CD4-positive, alpha-beta T cell treated with Interferon gamma for 1 hour (primary cell): ENCODE measurements around the gene LAG3.
A peak's percentile ranks its signal among the peaks of the same experiment; 100 is the strongest.
"Not testable (repeated sequence)": the region's sequence is repeated elsewhere in the genome, so short reads cannot be mapped to it uniquely, and the experiment has no call there.

Experiments used
- DNase-seq: peaks from one replicate; pipeline ENCODE4 v3.0.0-alpha.2; 2020

The LAG3 gene

DNA sequence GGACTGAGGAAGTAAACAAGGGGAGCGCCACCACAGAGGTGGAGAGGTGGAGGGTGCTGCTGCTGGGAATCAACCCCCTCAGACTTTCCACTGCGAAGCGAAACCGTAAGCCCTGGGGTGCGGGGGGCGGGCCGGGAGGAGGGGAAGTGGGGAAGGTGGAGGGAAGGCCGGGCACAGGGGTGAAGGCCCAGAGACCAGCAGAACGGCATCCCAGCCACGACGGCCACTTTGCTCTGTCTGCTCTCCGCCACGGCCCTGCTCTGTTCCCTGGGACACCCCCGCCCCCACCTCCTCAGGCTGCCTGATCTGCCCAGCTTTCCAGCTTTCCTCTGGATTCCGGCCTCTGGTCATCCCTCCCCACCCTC, at the start of gene LAG3:
LAG3 (plus strand) TSS at position 190 of the 365 bp plus-strand sequence. CDS start 333 bp downstream, outside the sequence.
- no peak for DNase-seq

DNA sequence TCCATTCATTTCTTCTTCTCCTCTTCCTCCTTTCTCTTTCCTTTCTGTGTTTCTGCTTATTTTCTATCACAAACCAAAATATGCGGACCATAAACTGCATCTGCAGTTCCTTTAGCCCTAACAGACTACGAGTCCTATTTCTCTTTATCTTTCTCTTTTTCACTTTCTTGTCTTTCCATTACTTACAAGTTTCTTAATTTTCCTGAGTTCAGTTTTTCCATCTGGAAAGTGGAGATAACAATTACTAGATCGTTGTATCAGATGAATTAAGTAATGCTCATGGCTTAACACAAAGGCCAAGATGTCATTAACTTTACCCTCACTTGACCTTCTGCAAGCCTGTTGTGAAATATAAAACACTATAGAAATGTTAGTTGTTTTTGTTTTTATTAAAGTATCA, 49.5 kb upstream of the LAG3 start:
- no peak for DNase-seq

- DNase-seq: peak; percentile 99
These were observed 48.5 kb upstream of the LAG3 start, which contains the start of gene COPS7A for GRCh38 chr12:6723607-6724408. Gene COPS7A, plus strand, starts transcription at chr12:6724046. Its CDS starts 611 bp downstream, at chr12:6724657.

DNA sequence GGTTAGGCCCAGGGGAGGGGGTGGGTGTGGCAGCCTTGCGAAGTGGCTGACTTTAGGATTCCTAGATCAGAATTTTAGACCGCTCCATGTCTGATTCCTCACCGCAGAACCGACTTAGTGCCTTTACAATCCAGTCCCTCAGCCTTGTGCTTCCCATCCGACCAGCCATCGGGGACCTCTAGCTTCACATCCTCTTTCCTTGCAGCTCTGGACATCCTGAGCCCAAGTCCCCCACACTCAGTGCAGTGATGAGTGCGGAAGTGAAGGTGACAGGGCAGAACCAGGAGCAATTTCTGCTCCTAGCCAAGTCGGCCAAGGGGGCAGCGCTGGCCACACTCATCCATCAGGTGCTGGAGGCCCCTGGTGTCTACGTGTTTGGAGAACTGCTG, 47.9 kb upstream of the LAG3 start:
- DNase-seq: peak; percentile 13

GRCh38 chr12:6725350-6725749, 47.0 kb upstream of the LAG3 start:
- no peak for DNase-seq

- DNase-seq: no peak
These were observed 43.1 kb upstream of the LAG3 start for GRCh38 chr12:6729186-6729585.

DNA sequence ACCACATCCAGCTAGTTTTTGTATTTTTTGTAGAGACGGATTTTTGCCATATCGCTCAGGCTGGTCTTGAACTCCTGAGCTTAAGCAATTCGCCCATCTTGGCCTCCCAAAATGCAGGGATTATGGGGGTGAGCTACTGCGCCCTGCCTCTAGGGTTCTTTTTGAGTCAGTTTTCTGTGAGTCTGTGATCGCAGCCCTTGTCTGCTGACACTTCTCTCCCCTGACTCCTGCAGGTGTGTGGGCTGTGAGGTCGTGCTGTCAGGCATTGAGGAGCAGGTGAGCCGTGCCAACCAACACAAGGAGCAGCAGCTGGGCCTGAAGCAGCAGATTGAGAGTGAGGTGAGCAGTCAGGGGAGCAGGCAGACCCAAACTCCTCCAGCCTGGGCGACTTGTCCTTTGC, 42.2 kb upstream of the LAG3 start:
- no peak for DNase-seq

GRCh38 chr12:6734506-6735387, 37.6 kb upstream of the LAG3 start:
- no peak for DNase-seq

DNA sequence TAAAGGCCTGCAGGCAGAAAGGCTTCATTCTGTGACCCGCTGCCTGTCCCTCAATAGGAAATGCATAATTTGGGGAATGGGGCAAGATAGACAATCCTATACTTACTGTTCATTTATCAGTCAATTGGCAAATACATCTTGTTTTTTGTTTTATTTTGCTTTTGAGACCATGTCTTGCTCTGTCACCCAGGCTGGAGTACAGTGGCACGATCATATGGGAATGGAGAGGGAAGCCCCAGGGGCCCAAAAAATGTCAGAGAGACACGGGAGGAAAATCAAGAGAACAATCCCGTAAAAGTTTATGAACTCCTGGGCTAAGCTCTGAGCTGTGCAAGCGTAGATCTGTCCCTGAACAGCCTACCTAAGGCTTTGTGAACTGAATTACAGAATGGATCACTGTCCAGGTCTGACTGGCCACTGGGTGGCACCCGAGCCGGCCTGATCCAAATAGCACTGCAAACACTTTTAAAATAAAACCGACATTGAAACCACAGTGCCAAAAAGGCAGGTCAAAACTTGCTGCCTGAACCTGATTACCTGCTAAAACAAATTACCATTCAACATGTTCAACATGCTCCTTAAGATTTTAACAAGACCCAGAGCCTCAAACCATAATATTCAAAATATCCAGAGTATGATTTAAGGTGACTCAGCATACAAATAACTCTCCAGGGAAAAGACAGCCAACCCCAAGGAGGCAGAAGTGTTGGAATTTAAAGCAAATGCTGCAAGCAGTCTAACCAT, 36.7 kb upstream of the LAG3 start:
- peak; percentile 50 for DNase-seq

- DNase-seq: no peak
These were observed 35.6 kb upstream of the LAG3 start for GRCh38 chr12:6736754-6737153.

DNA sequence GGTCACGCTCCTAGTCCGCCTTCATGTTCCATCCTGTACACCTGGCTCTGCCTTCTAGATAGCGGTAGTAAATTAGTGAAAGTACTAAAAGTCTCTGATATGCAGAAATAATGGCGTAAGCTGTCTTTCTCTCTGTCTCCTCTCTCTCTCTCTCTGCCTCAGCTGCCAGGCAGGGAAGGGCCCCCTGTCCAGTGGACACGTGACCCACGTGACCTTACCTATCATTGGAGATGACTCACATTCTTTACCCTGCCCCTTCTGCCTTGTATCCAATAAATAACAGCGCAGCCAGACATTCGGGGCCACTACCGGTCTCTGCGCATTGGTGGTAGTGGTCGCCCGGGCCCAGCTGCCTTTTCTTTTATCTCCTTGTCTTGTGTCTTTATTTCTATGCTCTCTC, 30.2 kb upstream of the LAG3 start:
- not testable (repeated sequence) for DNase-seq

DNA sequence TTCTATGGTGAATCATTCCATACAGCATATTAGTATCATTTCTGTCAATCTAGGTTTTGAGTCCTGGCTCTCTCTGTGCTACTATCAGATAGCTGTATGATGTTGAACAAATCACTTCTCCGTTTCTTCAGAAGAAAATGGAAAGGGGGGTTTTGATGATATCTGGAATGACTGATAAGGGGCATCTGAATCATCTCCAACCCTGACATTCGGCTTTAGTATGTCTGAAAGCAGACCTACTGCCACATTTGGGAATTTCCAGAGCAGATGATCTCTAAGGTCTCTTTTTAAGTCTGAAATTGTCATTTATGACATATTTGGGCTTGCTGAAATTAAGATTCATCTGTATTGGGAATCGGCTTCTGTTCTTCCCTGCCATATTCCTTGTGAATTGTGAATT, 29.5 kb upstream of the LAG3 start:
- DNase-seq: no peak

DNA sequence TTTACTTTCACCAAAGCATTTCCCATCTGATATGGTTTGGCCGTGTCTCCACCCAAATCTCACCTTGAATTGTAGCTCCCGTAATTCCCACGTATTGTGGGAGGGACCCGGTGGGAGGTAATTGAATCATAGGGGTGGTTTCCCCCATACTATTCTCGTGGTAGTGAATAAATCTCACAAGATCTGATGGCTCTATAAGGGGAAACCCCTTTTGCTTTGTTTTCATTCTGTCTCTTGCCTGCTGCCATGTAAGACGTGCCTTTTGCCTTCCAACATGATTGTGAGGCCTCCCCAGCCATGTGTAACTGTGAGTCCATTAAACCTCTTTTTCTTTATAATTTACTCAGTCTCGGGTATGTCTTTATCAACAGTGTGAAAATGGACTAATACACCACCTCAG, 29.0 kb upstream of the LAG3 start:
- DNase-seq: not testable (repeated sequence)

GRCh38 chr12:6745741-6746525, 26.4 kb upstream of the LAG3 start:
- peak; percentile 60 for DNase-seq

DNA sequence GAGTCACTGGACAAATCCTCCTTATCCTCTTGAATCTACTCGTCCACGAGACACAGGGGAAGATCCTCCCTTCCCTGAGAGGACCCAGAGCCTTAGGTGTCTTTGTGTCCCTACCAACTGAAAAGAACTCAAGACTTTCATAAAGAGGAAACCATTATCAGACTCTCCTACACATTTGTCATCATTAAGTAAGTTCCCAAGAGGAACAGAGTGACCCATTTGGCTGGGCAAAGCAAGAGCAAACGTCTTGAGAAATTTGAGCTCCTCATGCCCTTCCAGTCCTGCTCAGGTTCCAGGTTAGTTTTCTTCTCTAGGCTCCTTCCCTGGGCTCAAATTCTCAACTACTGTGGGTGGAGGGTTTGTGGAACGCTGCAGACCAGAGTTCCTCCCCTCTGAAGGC, 25.1 kb upstream of the LAG3 start:
- DNase-seq: no peak

- DNase-seq: no peak
These were observed 23.6 kb upstream of the LAG3 start for GRCh38 chr12:6748761-6749160.

DNA sequence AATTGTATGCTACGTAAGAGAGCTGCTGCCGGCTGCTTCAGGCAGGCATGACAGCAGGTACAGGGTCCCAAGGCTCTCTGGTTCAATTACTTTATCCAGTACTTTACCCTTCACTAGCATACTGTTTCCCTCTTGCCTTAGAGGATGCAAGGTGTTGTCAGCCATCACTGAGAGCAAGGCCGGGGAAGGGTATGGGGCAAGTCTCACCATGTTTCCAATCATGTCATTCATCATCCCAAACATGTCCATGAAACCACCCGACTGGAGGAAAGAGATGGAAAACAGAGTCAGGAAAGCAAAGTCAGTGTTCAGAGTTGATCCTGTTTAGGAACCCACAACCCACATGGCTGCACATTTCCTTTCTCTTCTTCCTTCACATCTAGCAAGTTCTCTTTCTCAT, 21.8 kb upstream of the LAG3 start:
- DNase-seq: no peak

DNA sequence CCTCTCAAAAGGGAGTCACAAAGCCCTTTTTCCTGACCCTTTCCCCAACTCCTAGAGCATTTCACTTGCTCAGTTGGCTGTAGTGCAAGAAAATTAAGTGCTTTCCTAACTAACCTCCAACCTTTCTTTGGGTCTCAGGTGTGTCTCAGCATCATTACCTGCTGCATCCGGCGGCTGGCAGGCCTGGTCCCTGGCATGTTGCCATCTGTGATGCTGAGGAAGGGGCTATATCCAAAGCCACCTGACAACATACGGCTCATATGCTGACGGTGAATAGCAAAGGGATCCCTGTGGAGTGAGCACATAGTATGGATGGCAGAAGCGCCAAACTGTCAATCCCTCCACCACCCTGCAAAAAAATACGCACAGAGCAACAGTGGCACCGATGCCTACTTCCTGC, 20.6 kb upstream of the LAG3 start:
- DNase-seq: no peak

DNA sequence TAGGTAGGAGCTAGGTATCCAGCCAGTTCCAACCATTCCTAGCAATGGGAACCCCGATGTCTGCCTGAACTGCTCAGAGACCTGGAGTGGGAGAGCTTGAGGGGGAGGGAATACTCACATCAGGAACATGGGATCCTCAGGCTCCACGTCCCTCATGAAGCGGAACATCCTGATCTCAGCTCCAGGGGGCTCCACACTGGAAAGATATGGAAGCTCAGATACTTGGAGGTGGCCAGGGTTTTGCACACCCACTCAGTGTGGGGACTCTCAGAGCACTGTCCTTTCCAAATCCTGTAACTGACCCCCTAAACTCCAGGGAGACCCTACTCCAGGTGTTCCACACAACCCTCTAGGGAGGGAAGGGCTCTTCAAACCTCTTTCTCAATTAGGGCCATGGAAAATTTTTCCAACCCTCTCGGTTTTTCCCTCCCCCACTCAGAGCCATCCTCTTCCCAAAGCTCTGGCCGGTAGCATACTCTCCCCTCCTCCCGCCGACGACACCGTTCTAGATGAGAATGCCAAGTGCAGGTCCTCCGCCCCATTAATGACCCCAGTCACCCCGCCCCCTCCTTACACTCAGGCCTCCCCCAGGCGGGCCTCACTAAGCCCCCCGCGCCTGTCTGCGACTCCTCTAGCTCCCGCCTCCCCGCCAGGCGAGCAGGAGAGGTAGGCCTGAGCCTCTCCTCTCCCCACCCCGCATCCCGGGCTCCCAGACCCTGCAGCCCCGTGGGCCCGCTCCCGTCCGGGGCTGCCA, 20.0 kb upstream of the LAG3 start:
- DNase-seq: peak; percentile 25

DNA sequence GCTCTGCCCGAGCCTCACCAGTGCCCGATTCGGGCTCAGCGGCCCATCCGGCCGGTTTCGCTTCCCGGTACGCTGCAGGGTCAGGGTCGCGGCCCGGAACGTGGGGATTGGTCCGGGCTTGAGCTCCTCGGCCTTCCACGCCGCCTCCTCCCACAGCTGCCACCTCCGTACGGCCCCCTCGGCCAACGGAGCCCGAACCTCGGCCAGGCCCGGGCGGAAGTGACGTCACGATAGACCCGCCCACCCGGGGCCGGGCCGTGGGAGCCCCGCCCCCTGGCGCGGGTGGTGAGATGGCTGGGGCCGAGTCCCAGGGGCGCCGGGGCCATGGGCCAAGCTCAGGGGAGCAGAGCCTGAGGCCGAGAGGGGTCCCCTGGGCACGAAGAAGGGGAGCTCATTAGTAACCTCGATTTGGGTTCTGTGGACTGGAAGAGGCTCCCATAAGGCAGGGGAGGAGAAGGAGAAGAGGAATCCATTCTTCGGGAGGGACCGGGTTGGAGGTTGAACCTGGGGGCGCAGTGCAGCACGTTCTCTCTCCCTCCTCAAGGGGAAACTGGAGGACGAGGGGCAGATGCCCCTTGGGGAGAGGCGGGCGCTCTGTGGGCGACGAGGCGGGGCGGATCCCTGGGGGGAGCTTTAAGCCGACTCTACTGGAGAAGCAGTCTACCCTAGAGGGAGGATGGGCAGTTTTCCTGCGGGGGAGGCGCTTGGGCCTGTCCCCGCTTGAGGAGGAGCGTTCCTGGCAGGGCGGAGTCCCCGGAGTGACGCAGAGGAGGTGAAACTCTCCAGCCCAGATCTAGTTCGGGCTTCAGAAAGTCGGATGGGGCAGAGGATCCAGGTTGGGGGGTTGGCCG, 19.2 kb upstream of the LAG3 start, which contains the start of gene MLF2:
MLF2 (minus strand) TSS at position 221 of the 851 bp plus-strand sequence. CDS start 807 bp downstream, outside the sequence.
- DNase-seq: peak; percentile 98
